Stomach (tissue), 9 donors: ENCODE data around the gene PHACTR3. TPM values are rescaled to one million over a fixed set of nuclear protein-coding genes. Genes with fewer than 3 reads are reported as not detected.

ENCODE experiments used
- DNase-seq, 2 donors: peaks; one replicate each; pipeline versions ENCODE4 v3.0.0 to v3.0.0-alpha.2; 2013 to 2019
- H3K27ac ChIP-seq, 5 donors: fragments of 200-600 bp in 4 of 5; sonication (generic) in 4 of 5; one replicate each; pipeline ENCODE4 v1.5.1; 2013 to 2019; ENCODE audit warnings: mild to moderate bottlenecking in 1 of 5, moderate library complexity in 1 of 5
- H3K27me3 ChIP-seq, 3 donors: fragments of 200-600 bp; sonication (generic); one replicate each; pipeline ENCODE4 v1.5.1; 2017 to 2019; ENCODE audit warnings: mixed run types in 1 of 3
- H3K36me3 ChIP-seq, 4 donors: fragments of 200-600 bp; sonication (generic); 1 replicate in 3 of 4; 2 replicates in 1 of 4; pipeline ENCODE4 v1.5.1; 2016 to 2019
- H3K4me1 ChIP-seq, 4 donors: fragments of 200-600 bp; sonication (generic); one replicate each; pipeline ENCODE4 v1.5.1; 2016 to 2019
- H3K4me3 ChIP-seq, 4 donors: fragments of 200-600 bp; sonication (generic) in 3 of 4; one replicate each; pipeline ENCODE4 v1.5.1; 2016 to 2019; ENCODE audit warnings: mild to moderate bottlenecking in 1 of 4
- H3K9me3 ChIP-seq, 4 donors: fragments of 200-600 bp; sonication (generic); one replicate each; pipeline ENCODE4 v1.5.1; 2016 to 2019
- CTCF ChIP-seq, 7 experiments: fragments of 450-650 bp in 4 of 7; fragments of 200-600 bp in 3 of 7; sonication (generic) in 3 of 7; IDR thresholded peaks; one replicate each; pipeline ENCODE4 v1.5.1; 2016 to 2019; ENCODE audit warnings: antibody characterized with exemption in 7 of 7, control low read depth in 2 of 7, mild to moderate bottlenecking in 1 of 7
- EP300 ChIP-seq: sonication (generic); formaldehyde crosslinking; IDR thresholded peaks from one replicate; pipeline ENCODE4 v1.6.1; 2017; ENCODE audit warnings: antibody characterized with exemption
- POLR2A ChIP-seq, 4 donors: fragments of 450-650 bp; IDR thresholded peaks; one replicate each; pipeline ENCODE4 v1.6.1; 2016; ENCODE audit warnings: antibody characterized with exemption in 4 of 4, control low read depth in 2 of 4, mild to moderate bottlenecking in 1 of 4, moderate library complexity in 1 of 4
- POLR2AphosphoS5 ChIP-seq, 3 donors: sonication (generic); formaldehyde crosslinking; IDR thresholded peaks; one replicate each; pipeline ENCODE4 v1.6.1; 2016; ENCODE audit warnings: antibody characterized with exemption in 3 of 3
- WGBS, 5 donors: extraction: QIAGEN DNeasy Blood & Tissue Kit in 3 of 5; methylation state at CpG; one replicate each; pipeline versions ENCODE4 v1.1.5 to v1.1.7; 2013 to 2018; 5-methylcytosine and 5-hydroxymethylcytosine counted together
- intact Hi-C: fragments of 100-400 bp; cut with DNase I; formaldehyde crosslinking; loops from one replicate; pipeline ENCODE4 v1.15.1; 2023; ENCODE audit warnings: low total_unique reads
- polyA plus RNA-seq, 3 donors: library from polyadenylated mRNA; stranded (reverse); fragments of 200-250 nt; gene quantifications; one replicate each; pipeline ENCODE4 v1.2.3, GENCODE V29; 2013
- total RNA-seq, 5 donors: library from RNA; depleted of rRNA; stranded (reverse); fragments of >200 nt; gene quantifications; one replicate each; pipeline versions ENCODE4 v1.1.0 to v1.2.3, GENCODE V29; 2014 to 2016
- donor health status: healthy with polysubstance abuse.
- donor health status: Bipolar disorder and iron deficiency.
- donor health status: healthy.

Gene PHACTR3
- total and polyA plus RNA-seq, 8 donors: 0.55 to 3.7 (median 3.2) TPM; not detected in 3

GRCh38 chr20:59701236-59701635 is 96.9 kb downstream of the PHACTR3 start:
- DNase-seq: no peak
- TF ChIP-seq POLR2A (IDR thresholded peaks at IDR 0.05) (no peak), CTCF (IDR thresholded peaks at IDR 0.05) (no peak), POLR2AphosphoS5 (IDR thresholded peaks at IDR 0.05) (no peak), EP300 (no peak)
- 38 to 70% (median 67%) methylated on average over 2 of the region's 2 CpGs for WGBS, 5 donors
- Histone ChIP-seq H3K27ac (no peak overlapping the region), H3K27me3 (peaks cover 0 to 40% (median 0%) of the 10 kb centered on the region in 3 donors), H3K4me3 (no peak overlapping the region), H3K9me3 (no peaks in the 10 kb centered on the region), H3K36me3 (no peaks in the 10 kb centered on the region), H3K4me1 (no peaks in the 10 kb centered on the region)
- intact Hi-C loops: no loop called here

GRCh38 chr20:59703046-59703445 is 98.7 kb downstream of the PHACTR3 start:
- no peaks in the 10 kb centered on the region for H3K36me3 ChIP-seq
- no peak for DNase-seq
- H3K4me3 ChIP-seq: no peak overlapping the region
- intact Hi-C loops: no loop called here
- 69 to 82% (median 74%) methylated on average over 5 of the region's 5 CpGs for WGBS, 5 donors
- H3K27me3 ChIP-seq: peaks cover 0 to 46% (median 0%) of the 10 kb centered on the region in 3 donors
- TF ChIP-seq CTCF (IDR thresholded peaks at IDR 0.05) (no peak), EP300 (no peak), POLR2A (IDR thresholded peaks at IDR 0.05) (no peak), POLR2AphosphoS5 (IDR thresholded peaks at IDR 0.05) (no peak)
- H3K9me3 ChIP-seq: no peaks in the 10 kb centered on the region
- H3K4me1 ChIP-seq: no peaks in the 10 kb centered on the region
- H3K27ac ChIP-seq: no peak overlapping the region

- Histone ChIP-seq H3K27ac (no peak overlapping the region), H3K4me1 (no peaks in the 10 kb centered on the region), H3K27me3 (peaks cover 0 to 46% (median 0%) of the 10 kb centered on the region in 3 donors), H3K9me3 (no peaks in the 10 kb centered on the region), H3K4me3 (no peak overlapping the region), H3K36me3 (no peaks in the 10 kb centered on the region)
- intact Hi-C loops: no loop called here
- DNase-seq: no peak
- WGBS, 5 donors: 22 to 33% (median 30%) methylated on average over 5 of the region's 5 CpGs
- no peak for TF ChIP-seq POLR2A (IDR thresholded peaks at IDR 0.05)
- no peak for TF ChIP-seq POLR2AphosphoS5 (IDR thresholded peaks at IDR 0.05)
- TF ChIP-seq EP300: no peak
- no peak for TF ChIP-seq CTCF (IDR thresholded peaks at IDR 0.05)
These were observed 101.5 kb downstream of the PHACTR3 start for GRCh38 chr20:59705651-59706399.

GRCh38 chr20:59706400-59706693 is 102.0 kb downstream of the PHACTR3 start:
- Histone ChIP-seq H3K27ac (no peak overlapping the region), H3K4me1 (no peaks in the 10 kb centered on the region), H3K9me3 (no peaks in the 10 kb centered on the region), H3K4me3 (no peak overlapping the region), H3K36me3 (no peaks in the 10 kb centered on the region), H3K27me3 (peaks cover 0 to 45% (median 0%) of the 10 kb centered on the region in 3 donors)
- WGBS, 5 donors: 45 to 64% (median 54%) methylated on average over 1 of the region's 1 CpG
- no peak for DNase-seq
- TF ChIP-seq POLR2A (IDR thresholded peaks at IDR 0.05) (no peak), POLR2AphosphoS5 (IDR thresholded peaks at IDR 0.05) (no peak), EP300 (no peak), CTCF (IDR thresholded peaks at IDR 0.05) (no peak)
- intact Hi-C loops: no loop called here
